GM13976 (cell line): ENCODE measurements around the gene TJP1.

Source experiments
- DNase-seq: peaks from one replicate; pipeline ENCODE4 v3.0.0; 2012; ENCODE audit warnings: low spot score
- in situ Hi-C: fragments of 300-500 bp; cut with MboI; formaldehyde crosslinking; loops from one replicate; pipeline ENCODE4 v1.12.0; 2022; ENCODE audit warnings: low sequenced_read_pairs, mixed read lengths, inconsistent platforms; ENCODE audit not compliant: unreplicated experiment
- TF ChIP-seq, protein P1 (sequence below): IDR thresholded peaks from 2 replicates; pipeline ENCODE4 v1.5.1; 2012; ENCODE audit warnings: borderline replicate concordance, mild to moderate bottlenecking; ENCODE audit not compliant: insufficient read depth; ENCODE audit errors: extremely low read depth, missing control alignments, control extremely low read depth

TJP1 gene

DNA sequence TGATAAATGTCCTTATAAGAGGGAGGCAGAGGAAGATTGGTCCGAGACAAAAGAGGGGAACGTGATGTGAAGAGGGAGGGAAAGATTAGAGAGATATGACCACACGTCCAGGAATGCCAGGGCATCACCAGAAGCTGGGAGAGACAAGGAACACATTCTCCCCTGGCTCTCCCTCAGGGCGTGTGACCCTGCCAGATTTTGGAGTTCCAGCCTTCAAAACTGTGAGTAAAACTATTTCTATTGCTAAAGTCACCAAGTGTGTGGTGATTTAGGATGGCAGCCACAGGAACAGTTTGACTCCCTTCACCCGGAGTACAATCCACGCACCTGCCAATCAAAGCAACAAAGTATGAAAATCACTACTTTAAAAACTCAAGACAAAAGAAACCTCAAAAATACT, 32.1 kb upstream of the TJP1 start:
- DNase-seq = no peak
- TF ChIP-seq, protein P1, sequence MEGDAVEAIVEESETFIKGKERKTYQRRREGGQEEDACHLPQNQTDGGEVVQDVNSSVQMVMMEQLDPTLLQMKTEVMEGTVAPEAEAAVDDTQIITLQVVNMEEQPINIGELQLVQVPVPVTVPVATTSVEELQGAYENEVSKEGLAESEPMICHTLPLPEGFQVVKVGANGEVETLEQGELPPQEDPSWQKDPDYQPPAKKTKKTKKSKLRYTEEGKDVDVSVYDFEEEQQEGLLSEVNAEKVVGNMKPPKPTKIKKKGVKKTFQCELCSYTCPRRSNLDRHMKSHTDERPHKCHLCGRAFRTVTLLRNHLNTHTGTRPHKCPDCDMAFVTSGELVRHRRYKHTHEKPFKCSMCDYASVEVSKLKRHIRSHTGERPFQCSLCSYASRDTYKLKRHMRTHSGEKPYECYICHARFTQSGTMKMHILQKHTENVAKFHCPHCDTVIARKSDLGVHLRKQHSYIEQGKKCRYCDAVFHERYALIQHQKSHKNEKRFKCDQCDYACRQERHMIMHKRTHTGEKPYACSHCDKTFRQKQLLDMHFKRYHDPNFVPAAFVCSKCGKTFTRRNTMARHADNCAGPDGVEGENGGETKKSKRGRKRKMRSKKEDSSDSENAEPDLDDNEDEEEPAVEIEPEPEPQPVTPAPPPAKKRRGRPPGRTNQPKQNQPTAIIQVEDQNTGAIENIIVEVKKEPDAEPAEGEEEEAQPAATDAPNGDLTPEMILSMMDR = no peak

DNA sequence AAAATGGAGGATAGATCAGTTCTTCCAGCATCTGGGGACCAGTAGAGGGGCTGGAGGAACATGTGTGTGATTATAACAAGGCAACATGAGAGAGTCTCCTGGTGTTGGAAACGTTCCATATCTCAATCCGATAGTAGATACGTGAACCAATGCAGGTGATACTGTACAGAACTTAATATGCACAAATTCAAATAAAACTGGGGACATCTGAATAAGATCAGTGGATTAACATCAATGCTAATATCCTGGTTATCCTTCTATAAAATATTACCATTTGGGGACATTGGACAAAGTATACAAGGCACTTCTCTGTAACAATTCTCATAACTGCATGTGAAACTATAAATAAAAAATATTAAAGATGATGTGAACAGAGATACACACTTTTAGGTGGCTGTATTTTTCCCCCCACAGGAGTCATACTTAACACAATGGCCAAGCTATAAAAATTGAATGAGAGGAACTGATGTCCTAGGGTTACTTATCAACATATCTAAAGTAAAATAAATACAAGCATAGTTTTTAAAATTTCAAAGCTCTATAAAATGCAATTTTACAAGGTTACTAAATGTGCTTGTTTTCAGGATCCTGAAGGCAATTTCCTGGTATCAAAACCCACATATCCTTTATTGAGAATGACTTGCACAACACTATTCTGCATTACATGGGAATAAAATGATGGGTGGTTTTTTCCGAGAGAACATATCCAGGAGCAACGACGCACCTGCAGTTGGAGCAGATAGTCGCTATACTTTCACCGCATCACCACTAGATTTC, 31.1 kb upstream of the TJP1 start:
- TF ChIP-seq, protein P1 = no peak
- no peak for DNase-seq
- in situ Hi-C loops = no loop called here

More for the DNA sequence above, 32.1 kb upstream of the TJP1 start:
- in situ Hi-C loops = no loop called here

DNA sequence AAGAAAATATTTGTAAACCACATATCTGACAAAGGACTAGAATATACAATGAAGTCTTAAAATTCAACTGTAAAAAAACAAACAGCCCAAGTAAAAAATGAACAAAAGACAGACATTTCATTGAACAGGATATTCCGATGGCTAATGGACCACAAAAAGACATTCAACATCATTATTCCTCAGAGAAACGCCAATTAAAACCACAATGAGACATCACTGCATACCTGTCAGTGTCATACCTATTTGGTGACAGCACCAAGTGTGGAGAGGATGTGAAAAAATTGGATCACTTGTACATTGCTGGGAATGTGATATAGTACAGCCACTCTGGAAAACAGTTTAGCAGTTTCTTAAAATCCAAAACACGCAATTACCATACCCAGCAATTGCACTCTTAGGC, 29.9 kb upstream of the TJP1 start:
- DNase-seq = no peak
- in situ Hi-C loops = no loop called here
- TF ChIP-seq, protein P1 = no peak

DNA sequence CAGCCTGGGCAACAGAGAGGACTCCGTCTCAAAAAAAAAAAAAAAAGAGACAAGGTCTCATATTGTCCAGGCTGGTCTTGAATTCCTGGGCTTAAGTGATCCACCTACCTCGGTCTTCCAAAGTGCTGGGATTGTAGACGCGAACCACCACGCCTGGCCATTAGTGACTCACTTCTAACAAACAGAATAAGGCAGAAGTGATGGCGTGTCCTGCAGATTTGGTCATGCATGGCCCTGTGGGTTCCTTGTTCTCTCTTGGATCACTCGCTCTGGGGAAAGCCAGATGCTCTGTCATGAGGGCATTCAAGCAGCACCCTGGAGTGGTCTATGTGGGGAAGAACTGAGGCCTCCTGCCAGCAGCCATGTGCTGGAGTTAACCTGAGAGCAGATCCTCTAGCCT, 27.4 kb upstream of the TJP1 start:
- no peak for DNase-seq
- in situ Hi-C loops = no loop called here
- TF ChIP-seq, protein P1 = no peak

DNA sequence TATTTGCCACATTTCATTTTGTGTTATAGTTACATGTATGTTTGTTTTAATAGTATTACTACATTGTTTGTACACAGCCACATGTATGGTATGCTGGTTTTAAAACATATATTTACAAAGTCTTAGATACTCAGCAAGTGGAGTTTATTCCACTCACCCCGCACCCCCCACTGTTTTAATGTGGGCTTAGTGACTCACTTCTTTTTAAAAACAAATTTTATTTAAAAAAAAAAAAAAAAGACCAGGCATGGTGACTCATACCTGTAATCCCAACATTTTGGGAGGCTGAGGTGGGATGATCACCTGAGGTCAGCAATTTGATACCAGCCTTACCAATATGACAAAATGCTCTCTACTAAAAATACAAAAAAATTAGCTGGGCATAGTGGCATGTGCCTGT, 26.9 kb upstream of the TJP1 start:
- TF ChIP-seq, protein P1 = no peak
- in situ Hi-C loops = no loop called here
- no peak for DNase-seq

DNA sequence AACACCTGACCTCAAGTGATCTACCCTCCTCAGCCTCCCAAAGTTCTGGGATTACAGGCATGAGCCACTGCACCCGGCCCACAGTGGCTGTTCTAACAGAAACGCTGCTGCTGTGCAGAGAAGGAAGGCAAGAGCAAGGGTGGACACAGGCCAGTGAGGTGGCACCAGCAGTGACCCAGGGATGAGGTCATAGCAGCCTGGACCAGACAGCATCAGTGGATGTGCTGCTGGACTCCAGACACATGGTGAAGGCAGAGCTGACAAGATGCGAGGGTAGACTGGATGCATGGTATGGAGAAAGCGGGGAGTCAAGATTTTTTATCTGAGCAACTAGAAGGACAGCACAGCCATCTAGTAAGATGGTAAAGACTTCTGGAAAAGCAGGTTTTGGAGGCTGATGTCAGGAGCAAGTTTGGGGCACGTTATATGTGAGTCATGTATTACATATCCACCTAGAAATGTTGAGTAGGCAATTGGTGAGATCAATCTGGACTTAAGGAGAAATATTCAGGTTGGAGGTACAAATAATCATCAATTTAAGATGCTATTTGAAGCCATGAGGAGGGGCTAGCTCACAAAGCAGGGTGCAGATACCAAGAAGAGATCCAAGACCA, 22.1 kb upstream of the TJP1 start:
- no peak for DNase-seq
- TF ChIP-seq, protein P1 = no peak
- in situ Hi-C loops = no loop called here
